Measurements from ENCODE around the gene SPARC.
"Not testable (repeated sequence)": the region's sequence is repeated elsewhere in the genome, so short reads cannot be mapped to it uniquely, and the experiment has no call there.

SPARC gene

GRCh38 chr5:151703780-151704179 lies 17.1 kb upstream of the SPARC start:
- in situ Hi-C loops (cut with HindIII; ENCODE audit: low sequenced_read_pairs) = no loop called here
- H3K4me3 ChIP-seq (ENCODE audit: low read depth, low read length) = no peak overlapping the region
- no peak for TF ChIP-seq CTCF (IDR thresholded peaks at IDR 0.05; ENCODE audit: low read depth, low read length)
- DNase-seq (ENCODE audit: low read depth, low spot score) = no peak

DNA sequence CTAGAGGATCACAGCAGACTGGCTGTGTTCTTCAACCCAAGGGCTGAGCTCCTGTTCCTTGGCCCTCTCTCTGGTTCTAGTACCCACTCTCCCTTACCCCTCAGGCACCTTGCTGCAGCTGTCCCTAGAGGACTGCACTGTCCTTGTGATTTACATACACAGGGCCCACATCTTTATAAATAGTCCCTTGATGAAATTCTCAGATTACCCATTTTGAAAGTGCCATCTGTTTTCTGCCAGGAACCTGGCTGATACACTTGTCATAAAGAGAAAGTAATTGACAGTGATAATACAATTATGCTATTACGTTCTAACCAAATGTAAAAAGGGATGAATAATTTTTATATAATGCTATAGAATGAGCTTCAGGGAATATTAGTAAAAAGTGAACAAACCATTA lies 16.5 kb upstream of the SPARC start:
- in situ Hi-C loops (cut with HindIII; ENCODE audit: low sequenced_read_pairs) = no loop called here
- no peak overlapping the region for H3K4me3 ChIP-seq (ENCODE audit: low read depth, low read length)
- no peak for TF ChIP-seq CTCF (IDR thresholded peaks at IDR 0.05; ENCODE audit: low read depth, low read length)
- no peak for DNase-seq (ENCODE audit: low read depth, low spot score)

DNA sequence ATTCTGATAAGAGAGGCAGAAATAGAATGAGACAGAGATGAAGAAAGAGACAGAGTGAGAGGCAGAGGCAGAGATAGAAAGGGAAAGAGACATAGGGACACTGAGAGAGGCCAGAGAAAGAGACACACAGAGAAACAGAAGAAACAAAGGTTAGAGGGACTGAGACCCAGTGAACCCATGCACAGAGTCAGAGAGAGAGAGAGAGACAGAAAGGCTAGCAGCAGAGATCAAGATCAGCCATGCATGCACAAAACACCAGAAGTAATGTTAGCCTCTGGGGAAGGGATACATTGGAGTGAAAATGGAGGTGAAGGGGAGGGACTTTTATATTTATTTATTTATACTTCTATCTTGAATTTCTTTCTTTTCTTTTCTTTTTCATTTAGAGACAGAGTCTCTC lies 14.1 kb upstream of the SPARC start:
- TF ChIP-seq CTCF (IDR thresholded peaks at IDR 0.05; ENCODE audit: low read depth, low read length) = no peak
- DNase-seq (ENCODE audit: low read depth, low spot score) = no peak
- no peak overlapping the region for H3K4me3 ChIP-seq (ENCODE audit: low read depth, low read length)
- in situ Hi-C loops (cut with HindIII; ENCODE audit: low sequenced_read_pairs) = no loop called here

GRCh38 chr5:151700296-151700695 lies 13.6 kb upstream of the SPARC start:
- TF ChIP-seq CTCF (IDR thresholded peaks at IDR 0.05; ENCODE audit: low read depth, low read length) = no peak
- in situ Hi-C loops (cut with HindIII; ENCODE audit: low sequenced_read_pairs) = no loop called here
- no peak overlapping the region for H3K4me3 ChIP-seq (ENCODE audit: low read depth, low read length)
- DNase-seq (ENCODE audit: low read depth, low spot score) = no peak

- peak; percentile 98 for DNase-seq (ENCODE audit: low read depth, low spot score)
- in situ Hi-C loops (cut with HindIII; ENCODE audit: low sequenced_read_pairs) = no loop called here
Observed at GRCh38 chr5:151699071-151699901, 12.6 kb upstream of the SPARC start.

GRCh38 chr5:151698081-151698480 lies 11.4 kb upstream of the SPARC start:
- in situ Hi-C loops (cut with HindIII; ENCODE audit: low sequenced_read_pairs); DNase-seq (ENCODE audit: low read depth, low spot score); H3K4me3 ChIP-seq (ENCODE audit: low read depth, low read length): not testable (repeated sequence)

More at GRCh38 chr5:151699071-151699901, 12.6 kb upstream of the SPARC start:
- H3K4me3 ChIP-seq (ENCODE audit: low read depth, low read length) = no peak overlapping the region
- no peak for TF ChIP-seq CTCF (IDR thresholded peaks at IDR 0.05; ENCODE audit: low read depth, low read length)

GRCh38 chr5:151697452-151697851 lies 10.7 kb upstream of the SPARC start:
- no peak overlapping the region for H3K4me3 ChIP-seq (ENCODE audit: low read depth, low read length)
- no peak for DNase-seq (ENCODE audit: low read depth, low spot score)
- in situ Hi-C loops (cut with HindIII; ENCODE audit: low sequenced_read_pairs) = no loop called here
- TF ChIP-seq CTCF (IDR thresholded peaks at IDR 0.05; ENCODE audit: low read depth, low read length) = no peak

Measured in astrocyte of the spinal cord (primary cell).